Stimulated activated CD8-positive, alpha-beta memory T cell treated with anti-CD3 and anti-CD28 coated beads, Interleukin-12 subunit alpha, Interleukin-12 subunit beta, amount 100 ng/mL, for 4 hours (primary cell): ENCODE results near the gene GALNT10.

ENCODE experiments used
- DNase-seq: peaks from one replicate; pipeline ENCODE4 v3.0.0-alpha.2; 2020; ENCODE audit warnings: low read depth

The GALNT10 gene

DNA sequence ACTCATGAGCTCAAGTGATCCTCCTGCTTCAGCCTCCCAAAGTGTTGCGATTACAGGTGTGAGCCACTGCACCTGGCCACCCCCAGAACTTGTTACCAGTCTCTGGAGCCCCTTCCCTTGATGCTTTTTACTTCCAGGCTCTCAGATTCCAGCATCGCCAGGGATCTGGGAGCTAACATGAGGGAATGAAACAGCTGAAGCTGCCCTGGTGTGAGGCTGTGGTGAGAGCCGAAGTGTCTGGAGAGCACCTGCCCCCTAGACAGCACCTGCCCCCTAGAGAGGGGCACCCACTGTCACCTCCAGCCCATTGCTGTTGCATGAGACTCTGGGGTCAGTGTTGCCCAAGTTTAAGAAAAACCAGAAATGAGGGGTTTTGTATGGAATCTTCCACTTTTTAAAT lies 131.0 kb downstream of the GALNT10 start:
- DNase-seq, result no peak

DNA sequence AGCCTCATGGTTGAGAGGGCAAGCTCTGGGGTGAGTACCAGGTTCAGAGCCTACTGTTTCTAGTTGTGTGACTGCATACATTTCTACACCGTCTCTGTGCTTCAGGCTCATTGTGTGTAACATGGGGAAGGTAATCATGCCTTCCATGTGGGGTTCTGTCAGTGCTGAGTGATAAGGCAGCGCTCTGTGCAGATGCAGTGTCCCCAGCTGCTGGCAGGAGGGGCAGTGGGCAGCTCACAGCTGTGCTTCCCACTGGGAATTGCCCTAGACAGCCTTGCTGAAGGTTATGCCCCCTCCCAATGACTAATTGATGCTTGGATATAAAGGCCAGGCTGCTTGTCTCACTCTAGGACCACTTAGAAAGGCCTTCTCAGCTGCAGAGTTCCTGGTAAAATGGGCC lies 133.5 kb downstream of the GALNT10 start:
- no peak for DNase-seq

DNA sequence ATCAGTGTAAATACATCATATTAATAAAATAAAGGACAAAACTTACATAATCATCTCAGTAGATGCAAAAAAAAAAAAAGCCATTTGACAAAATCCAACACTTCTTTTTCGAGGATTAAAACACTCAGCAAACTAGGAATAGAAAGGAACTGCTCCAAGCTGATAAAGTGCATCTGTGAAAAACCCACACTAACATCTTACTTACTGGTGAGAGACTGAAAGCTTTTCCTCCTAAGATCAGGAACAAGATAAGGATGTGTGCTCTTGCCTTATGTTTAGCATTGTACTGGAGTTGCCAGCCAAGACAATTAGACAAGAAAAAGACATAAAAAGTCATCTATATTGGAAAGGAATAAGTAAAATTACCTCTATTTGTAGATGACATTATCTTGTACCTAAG lies 135.0 kb downstream of the GALNT10 start:
- no peak for DNase-seq

DNA sequence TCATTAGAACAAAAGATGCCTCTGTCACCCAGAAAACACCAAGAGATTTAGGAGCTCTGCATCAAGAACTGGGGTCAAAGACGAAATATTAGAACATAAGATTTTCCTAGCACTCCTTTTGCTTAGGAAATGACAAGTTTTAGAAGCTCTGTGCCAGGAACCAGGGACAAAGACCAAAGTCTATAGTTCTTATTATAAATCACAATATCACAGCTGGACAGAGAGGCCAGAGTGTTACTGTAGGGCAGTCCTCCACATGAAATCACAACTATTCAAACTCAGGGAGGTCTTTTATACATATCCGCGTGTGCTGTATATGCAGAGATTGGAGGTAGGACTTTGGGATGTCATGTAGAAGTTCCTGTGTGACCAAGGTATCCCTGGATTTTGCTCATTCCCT lies 138.5 kb downstream of the GALNT10 start:
- no peak for DNase-seq

DNA sequence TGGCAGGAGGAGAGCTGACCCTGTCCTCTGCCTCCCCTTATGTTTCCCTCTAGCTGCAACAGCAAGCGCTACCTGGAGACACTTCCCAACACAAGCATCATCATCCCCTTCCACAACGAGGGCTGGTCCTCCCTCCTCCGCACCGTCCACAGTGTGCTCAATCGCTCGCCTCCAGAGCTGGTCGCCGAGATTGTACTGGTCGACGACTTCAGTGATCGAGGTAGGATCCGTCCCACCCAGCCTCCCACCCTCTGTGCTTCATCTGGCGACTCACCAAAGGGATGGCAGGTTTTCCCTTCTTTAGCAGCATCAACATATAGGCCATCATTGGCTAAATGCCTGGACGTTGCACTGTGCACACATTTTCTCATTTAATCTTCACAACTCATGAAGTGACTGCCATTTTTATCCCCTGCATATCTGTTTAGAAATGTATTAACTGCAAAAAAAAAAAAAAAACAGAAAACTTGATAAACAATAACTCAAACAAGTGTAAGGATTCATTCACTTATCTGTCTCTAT lies 139.0 kb downstream of the GALNT10 start:
- no peak for DNase-seq

DNA sequence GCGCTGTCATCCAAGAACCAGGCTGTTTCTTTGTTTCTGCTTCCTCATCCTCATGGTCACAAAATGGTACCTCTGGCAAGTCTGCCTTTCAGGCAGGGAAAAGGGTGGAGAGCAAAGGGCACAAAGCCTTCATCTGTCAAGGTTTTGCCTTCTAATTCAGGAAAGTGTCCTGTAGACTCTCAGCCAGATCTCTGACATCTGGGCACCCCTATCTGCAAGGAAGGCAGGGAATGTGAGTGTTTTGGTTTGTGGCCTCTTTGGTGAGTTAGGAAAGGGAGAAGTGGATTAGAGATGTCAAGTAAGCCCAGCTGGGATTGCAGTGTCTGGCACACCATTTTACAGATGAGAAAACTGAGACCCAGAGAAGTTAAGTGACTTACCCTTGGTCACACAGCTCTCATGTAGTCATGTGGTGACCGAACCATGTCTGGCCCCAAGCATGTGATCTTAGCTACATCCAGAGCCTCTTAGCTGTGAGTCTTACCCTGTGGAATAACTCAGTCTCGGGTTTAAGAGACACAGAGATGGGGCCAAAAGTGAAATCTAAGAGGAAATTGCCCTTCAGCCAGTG lies 139.6 kb downstream of the GALNT10 start:
- DNase-seq, result no peak

DNA sequence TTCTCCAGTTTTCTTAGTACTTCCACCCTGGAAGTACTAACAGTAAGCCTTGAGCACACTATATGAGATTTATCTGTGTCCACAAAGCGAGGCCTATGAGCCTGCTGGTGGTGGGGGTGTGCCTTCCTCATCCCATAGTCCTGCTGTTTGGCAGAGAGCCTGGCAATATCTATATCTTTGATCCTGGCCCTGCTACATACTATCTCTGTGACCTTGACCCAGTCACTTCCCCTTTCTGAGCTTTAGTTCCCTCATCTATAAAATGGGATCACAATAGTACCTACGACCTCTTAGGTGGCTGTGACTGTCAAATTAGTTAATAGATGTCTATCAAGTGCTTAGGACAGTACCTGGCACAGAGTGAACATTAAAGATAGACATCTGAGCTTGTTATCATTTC lies 140.7 kb downstream of the GALNT10 start:
- DNase-seq, result no peak

DNA sequence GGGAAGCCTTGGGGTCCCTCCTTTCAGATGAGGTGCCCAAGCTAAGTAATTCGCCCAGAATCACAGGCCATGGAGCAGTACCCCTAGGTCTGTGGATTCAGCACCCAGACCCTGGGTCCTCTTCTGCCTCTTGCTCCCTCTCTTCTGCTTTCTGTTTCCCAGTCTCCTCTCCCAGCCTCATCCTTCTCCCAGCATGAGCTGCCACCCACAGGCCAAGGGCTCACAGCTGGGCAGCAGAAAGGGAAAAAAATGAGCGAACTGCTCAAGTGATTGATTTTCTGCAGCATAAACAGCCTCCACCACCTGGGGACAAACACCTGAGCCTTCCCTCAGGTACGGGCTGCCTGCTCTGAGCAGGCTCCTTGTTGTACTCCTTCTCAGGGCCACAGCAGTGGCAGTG lies 141.4 kb downstream of the GALNT10 start:
- DNase-seq, result no peak

DNA sequence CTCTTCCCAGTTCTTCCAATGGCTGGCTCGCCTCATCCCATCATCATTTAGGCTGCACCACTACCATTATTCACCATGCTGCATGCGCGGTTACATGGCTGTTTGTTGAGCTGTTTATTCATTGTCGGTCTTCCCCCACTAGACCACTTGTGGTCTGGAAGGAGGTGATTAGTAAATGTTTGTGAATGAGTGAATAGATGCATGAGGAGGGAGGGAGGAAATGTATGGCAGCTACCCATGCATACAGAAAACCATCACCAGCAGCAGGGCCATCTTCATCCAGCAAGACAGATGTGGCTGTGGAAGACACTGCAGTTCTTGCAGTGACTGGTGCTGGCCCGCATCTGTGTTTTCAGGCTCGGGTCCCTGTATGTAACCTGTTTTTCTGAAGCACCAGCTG lies 141.9 kb downstream of the GALNT10 start:
- DNase-seq, result no peak

DNA sequence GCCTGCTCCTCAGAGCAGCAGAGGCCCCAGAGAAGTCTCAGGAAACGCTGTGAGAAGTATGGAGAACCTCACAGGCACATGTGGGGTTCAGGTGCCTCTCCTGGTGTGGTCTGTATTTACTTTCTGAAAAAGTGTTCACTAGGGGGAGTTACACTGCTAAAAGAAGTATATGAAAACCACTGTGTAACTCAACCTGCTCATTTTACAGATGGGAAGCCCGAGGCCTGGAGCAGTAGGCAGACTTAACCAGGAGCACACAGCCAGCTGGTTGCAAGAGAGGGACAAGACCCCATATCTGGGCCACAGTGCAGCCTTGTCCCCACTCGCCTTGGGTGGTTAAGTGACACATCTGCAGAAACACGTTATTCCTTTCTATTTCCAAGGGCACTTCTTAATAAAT lies 142.5 kb downstream of the GALNT10 start:
- no peak for DNase-seq

DNA sequence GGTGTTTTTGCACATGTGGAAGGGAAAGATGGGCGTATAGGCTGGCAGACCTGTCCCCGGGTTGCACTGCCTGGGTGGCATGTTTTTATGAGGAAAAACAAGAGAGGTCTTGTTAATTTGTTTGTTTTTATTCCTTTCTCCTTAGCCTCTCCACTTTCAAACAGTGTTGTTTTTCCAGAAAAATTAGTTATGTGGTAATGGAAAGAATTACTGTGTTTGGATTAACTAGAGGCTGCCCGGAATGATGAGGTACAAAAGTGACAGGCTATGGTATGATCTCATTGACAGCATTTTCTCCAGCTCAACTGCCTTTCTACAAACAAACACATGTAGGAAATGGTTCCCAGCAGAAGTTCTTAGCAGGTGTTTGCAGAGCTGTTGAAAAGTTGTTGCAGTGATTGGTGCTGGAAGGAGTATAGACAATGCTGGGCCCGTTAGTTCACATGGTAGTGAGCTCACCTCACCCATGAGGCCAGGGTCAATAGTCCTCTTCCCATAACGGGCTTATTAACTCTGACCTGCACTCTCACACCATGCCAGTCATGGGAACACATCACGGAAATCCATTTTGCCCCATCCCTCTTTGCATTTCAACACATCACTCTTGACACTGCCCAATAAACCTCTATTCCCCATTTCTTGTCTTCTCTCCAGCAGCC lies 144.0 kb downstream of the GALNT10 start:
- no peak for DNase-seq

DNA sequence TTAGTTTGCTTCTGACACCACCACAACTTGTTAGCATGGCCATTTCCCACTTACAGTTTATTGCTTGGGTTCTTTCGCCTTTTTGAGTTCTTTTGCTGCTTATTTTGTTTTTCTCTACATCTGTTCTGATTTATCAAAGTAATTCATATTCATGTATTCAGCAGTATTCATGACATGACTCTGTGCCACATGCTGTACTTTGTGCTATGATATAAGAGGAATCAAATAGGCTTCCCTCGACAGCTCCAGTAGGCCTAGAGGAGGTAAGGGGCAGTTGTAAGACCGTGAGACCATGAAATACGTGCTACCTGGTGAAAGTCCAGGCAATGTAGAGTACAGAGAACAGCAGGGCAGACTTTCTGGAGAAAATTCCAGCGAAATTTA lies 144.5 kb downstream of the GALNT10 start:
- DNase-seq, result no peak

DNA sequence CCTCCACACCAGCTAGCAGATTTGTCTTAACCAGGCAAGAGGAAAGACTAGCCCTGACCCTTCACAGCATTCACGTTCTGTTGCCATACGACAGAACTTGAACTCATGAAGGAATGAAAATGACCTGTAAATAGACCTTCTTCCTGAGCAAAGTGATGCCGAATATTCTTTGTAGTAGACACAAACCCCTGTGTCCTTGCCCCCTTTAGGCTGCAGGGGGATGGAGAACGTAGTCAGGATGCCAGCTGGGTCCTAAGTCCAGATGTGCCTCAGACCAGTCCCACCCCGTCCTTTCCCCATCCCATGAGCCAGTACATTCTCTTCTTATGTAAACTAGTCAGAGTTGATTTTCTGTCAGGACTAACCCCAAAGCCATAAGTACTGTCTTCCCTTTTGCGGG lies 151.1 kb downstream of the GALNT10 start:
- DNase-seq, result no peak

DNA sequence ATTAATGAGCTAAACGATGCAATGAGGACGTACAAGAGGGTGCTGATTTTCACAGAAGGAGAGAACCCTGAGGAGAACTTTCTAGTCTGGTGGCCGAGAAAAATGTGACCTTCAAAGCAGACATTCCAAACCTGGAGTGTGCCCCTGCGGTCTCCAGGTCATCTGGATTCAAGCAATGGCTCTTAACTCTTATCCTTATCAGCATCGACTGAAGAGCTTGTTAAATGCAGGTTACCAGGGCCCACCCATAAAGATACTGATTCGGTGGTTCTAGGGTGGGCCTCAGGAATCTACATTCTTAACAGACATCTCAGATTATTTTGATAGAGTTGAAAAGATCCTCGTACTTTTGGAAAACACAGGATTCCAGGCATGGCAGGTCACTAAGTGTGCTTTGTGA lies 151.7 kb downstream of the GALNT10 start:
- no peak for DNase-seq

DNA sequence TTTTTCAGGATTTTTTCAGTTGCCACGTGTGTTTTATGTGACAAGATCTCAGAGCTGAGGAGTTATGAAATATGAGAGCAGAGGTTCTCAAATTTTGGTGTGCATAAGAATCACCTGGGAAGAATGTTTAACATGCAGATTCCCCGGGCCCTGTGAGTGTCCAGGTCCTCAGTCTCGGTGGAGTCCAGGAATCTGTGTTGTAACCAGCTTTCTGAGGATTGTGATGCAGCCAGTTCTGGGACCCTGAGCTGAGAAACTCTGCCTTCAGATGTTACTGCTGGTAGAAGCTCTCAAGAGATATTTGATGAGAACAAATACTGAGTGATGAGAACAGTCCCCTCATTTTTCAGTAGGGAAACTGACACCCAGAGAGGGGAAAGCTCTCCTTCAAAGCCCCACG lies 152.4 kb downstream of the GALNT10 start:
- DNase-seq, result no peak

DNA sequence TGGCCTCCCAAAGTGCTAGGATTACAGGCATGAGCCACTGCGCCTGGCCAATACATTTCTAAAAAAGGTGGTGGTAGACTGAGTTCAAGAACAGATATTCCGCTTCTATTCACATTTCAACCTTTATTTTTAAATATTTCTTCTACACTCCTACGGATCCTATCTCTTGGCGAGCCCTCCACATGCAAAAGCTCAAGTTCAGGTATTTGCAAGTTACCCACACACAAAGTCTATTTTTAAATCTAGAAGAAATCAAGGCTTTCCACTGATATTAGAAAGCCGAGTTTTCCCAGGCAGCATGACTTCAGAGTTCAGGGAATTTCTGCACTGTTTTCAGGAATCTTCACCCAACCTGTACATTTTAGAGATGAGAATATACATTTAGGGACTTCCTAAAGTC lies 153.9 kb downstream of the GALNT10 start:
- no peak for DNase-seq

DNA sequence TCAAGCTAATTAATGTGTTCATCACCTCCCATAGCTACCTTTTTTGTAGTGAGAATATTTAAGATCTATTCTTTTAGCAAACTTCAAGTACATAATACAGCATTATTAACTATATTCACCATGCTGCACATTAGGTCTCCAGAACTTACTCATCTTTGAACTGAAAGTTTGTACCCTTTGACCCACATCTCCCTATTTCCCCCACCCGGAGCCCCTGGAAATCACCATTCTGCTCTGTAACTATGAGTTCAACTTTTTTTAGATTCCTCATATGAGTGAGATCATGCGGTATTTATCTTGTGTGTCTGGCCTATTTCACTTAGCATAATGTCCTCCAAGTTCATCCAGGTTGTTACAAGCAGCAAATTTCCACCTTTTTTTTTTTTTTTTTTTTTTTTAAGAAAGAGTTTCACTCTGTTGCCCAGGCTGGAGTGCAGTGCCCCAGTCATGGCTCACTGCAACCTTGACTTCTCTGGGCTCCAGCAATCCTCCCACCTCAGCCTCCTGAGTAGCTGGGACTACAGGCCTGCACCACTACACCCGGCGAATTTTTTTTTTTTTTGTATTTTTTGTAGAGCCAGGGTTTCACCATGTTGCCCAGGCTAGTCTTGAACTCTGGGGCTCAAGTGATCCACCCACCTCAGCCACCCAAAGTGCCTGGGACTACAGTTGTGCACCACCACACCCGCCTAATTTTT lies 154.9 kb downstream of the GALNT10 start:
- DNase-seq, result no peak

DNA sequence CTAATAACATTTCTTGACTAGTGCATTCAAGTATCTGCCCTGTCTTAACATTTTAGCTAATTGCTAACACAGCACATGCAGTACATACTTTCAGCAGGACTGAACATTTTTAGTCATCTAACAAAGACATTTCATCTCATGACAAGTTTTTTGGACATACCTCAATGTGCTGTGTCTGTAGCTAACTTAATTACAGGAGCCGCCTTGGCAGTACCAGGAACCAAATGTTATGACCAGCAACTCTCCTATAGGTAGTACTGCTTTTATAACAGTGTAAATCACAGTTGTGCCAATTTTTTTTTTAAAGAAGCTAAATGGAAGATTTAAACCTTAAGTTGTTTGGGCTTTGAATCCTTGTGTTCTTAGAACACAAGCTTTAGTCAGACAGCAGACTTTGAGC lies 155.9 kb downstream of the GALNT10 start:
- no peak for DNase-seq

DNA sequence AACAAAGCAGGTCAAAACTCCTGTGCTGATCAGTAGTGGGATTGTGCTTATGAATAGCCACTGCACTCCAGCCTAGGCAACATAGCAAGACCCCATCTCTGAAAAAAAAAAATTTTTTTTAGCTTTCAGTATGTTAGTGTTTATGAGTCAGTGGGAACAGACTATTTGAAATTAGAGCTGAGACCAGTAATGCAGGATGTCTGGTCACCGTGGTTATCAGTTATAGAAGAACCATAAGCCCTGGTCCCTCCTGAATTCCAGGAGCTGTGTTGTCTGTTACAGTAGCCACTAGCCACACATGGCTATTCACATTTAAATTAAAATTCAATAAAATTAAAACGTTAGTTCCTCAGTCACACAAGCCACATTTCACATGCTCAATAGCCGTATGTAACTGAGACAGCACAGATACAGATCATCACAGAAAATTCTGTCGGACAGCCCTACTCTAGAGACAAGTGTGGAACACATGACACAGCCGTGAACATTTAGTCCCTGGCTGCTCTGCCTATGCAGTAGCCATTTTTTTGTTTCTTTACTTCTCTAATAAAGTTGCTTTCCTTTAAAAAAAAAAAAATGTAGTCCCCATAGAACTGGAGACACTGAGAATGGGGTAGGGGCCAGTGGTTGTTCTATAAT lies 159.2 kb downstream of the GALNT10 start:
- no peak for DNase-seq

DNA sequence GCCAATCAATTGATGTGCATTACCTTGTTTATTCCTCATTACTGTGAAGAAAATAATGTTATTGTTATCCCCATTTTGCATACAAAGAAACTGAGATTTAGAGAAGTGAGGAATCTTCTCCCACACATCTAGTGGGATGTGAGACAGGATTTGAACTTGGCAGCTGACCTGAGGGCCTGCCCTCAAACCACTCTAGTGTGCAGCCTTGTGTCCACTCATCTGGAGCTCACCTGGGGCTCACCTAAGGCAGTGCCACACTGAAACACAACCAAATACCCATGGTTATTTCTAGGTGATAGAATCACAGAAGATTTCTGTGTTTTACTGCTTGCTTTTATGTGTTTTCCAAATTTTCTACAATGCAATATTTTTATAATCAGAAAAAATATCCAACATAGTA lies 160.6 kb downstream of the GALNT10 start:
- no peak for DNase-seq

DNA sequence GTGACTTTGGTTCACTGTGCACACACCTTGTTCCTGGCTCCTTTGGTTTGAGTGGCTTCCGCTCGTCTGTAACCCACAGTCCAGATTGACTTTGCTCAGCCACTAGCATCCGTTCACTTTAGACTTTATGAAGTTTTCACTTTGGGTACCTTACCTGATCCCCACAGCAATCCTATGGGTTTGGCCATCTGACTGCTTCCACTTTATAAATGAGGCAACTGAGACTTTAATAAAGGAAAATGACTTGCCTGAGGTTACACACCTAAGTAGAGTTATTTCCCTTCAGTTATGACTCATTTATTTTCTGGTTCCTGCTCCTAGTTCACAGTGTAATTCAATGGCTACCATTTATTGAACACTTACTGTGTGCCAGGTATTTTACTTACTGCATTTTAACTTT lies 161.0 kb downstream of the GALNT10 start:
- no peak for DNase-seq

DNA sequence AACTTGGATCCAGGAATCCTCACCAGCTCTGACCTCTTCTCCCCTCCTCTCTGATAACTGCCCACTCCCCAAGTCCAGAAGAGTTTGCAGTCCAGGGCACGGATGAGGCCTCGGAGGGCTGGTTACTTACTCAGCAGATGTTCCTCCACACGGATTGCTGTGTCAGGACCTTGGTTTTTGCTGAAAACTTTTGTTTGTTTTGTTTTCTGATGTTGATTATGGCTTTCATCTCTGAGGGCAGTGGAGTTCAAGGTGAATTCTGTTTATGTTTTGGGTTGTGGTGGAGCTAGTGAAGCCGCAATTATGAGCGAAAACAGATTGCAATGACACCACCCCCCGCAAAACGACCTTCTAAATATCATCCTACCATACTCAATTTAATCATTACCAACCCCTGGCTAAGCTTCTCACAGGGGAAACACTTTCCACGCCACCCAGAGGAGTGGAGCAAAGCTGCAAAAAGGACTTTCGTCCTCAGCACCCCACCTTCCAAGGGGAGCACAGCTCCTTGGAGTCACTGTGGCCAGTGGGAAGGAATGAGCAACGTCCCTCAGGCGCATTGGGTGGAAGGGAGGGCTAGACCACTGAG lies 162.5 kb downstream of the GALNT10 start:
- no peak for DNase-seq

DNA sequence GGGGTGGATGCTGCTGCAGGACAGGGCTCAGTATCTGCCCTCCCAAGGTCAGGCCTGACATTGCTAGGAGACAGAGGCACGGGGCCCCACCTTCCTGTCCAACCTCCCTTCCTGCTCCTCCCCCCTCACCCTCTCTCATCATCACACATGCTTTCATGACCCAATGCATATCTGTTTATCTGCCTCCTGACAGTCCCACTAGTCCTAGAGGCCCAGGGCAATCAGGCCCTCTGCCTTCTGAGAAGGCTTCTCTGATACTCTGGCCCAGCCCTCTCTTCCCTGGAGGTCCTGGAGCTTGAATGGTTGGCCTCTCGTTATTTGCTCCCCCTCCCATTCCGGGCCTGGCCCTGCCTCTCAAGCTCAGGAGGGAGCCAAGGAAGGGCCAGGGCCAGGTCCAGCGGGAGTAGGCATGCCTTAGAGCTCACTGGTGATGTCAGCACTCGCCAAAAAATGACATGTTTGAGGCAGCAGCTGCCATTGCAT lies 164.6 kb downstream of the GALNT10 start:
- no peak for DNase-seq
